Right kidney (tissue), 1 donor: ENCODE data around the gene PAX7.
"Not testable (repeated sequence)": the region's sequence is repeated elsewhere in the genome, so short reads cannot be mapped to it uniquely, and the experiment has no call there.

ENCODE experiments used
- DNase-seq: peaks from one replicate; pipeline ENCODE4 v3.0.0-alpha.2; 2016

Gene PAX7

DNA sequence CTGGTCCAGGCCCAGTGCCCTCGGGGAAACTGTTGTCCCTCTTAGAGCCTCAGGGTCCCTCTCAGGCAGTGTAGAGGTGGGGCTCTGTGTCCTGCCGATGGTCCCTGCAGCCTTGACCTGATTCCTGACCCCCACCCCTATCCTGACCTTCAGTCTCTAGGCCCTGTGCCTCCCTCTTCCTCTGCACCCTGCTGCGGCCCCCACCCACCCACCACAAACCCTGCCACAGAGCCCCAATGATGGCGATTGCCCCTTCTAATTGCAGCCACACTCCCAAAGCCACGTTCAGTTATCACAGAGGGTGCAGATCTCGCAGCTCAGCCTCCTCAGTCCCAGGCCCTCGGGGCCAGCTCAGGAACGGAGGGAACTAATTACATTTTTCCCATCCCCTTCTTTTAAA lies 99.7 kb downstream of the PAX7 start:
- no peak for DNase-seq

DNA sequence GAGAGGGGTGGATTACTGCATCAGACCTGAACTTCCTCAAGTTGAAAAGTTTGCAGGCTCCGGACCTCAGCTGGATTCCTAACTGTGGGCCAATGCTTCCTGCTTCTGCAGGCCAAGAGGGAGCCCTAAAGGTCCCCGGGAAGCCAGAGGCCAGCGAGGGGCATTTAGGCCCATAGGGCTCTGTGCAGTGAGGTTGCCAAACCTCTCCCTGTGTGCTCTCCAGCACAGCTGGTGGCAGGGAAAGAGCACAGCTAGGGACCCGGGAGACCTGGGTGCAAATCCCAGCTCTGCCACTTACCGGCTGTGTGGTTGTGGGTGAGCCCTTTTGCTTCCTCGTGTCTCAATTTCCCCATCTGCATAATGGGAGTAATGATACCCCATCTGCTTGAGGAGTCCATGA lies 100.5 kb downstream of the PAX7 start:
- DNase-seq: no peak

DNA sequence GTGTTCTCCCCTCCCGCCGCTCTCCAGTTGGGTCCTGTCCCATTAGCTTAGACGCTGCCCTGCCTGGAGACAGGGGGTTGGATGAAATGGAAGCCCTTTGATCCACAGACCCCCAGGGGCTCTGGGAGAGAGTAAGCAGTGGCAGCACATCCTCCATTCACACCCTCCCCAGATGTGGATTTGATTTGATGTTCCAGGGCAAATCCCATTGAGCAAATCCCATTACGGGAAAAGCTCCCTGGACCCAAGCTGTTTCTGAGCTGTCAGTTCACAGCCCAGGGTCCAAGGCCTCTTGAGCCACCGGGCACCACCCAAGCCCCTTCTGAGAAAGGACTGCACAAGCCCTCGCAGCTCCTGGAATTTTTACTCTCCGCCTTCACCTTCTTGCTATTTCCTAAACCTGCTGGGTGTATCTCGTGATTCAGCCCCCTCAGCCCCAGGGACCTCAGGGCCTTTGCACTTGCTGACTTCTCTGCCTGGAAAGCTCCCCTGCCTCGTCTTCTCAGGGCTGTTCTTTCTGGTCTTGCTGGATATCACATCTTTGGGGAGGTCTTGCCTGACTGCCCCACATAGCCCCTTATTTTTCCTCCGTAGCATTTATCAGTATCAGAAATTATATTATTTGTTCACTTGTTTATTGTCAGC lies 101.1 kb downstream of the PAX7 start:
- DNase-seq: no peak

DNA sequence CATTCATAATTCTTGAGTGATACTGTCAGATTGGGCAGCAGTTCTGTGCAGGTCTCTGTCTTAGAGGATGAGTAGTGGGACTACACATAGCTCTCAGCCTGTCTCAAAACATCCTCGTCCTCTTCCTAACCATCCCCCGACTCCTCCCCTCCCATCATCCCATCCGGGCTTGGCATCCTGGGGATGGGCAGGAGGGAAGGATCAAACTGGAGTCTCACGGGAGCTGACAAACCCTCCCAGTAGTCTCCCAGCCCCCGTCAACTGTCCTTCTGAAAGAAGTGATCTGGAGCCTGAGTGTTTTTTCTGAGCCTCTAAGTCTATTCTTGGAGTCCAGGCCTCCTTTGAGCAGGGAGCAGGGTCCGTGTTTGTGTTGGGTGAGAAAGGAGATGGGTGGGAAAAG lies 102.0 kb downstream of the PAX7 start:
- DNase-seq: no peak

DNA sequence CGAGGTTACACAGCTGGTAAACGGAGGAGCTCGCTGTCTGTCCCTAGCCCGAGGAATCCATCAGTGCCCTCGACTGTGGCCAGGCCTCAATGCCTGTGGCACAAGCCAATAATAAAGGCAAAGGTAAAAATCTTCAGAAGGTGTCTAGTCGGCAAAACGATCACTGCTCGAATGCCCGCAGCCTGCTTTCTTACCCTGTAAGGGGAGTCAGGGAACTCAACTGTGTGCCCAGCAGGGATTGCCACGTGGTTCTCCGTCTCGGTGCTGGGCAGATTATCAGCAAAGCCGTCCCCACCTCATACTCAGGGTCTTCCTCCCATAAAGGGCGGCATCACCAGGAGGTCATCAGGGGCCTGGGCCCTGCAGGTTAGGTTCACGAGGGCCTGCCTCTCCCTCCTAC lies 103.4 kb downstream of the PAX7 start:
- no peak for DNase-seq

DNA sequence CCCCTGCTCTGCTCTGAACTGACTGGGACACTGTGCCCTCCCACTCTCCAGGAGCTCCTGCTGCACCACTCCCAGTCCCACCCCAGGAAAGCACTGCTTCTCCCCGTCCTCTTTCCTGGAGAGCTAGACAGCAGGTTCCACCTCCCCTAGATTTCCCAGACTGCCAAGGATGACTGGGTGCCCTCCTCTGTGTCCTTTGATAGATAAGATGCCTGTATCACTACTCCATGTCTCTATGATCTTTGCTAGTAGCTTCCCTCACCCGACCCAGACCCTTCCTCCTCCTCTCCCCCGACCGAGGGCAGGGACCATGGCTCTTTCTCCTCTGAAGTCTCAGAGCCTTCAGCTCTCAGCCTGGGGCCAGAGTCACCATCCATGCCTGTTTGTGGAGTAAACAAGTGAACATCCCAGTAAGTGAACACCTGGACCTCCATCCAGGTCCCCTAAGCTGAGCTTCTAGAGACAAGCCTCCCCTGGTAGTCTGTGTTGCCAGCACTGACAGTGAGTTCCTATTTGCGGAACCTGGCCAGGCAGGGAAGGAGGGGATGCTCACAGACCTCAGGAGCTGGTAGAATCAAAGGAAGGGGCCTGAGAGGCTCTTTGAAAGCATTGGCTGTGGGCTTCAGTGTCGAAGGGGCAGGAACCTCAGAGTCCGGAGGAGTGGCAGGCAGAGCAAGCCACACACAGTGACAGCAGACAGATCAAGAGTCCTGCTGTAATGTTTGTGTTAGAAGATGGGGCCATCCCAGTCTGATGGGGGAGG lies 104.0 kb downstream of the PAX7 start:
- DNase-seq: no peak

DNA sequence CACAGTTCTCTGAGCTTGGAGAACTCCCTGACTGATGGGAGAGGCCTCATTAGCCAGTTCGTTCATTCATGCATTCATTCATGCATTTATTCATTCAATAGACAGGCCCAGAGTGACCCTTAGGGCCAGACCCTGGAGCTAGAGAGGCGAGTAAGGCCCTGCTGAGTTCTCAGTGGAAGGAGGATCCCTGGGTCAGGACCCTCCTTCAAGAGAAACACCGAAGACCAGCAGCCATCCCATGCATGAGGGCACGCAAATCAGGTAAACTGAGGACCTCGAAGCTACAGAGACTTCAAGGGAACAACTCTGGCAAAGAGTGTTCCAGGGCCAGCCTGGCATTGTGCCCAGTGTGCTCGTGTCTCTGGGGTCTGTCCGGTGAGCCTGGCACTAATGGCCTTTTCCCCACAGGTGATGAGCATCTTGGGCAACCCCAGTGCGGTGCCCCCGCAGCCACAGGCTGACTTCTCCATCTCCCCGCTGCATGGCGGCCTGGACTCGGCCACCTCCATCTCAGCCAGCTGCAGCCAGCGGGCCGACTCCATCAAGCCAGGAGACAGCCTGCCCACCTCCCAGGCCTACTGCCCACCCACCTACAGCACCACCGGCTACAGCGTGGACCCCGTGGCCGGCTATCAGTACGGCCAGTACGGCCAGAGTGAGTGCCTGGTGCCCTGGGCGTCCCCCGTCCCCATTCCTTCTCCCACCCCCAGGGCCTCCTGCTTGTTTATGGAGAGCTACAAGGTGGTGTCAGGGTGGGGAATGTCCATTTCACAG lies 104.8 kb downstream of the PAX7 start:
- DNase-seq: no peak

DNA sequence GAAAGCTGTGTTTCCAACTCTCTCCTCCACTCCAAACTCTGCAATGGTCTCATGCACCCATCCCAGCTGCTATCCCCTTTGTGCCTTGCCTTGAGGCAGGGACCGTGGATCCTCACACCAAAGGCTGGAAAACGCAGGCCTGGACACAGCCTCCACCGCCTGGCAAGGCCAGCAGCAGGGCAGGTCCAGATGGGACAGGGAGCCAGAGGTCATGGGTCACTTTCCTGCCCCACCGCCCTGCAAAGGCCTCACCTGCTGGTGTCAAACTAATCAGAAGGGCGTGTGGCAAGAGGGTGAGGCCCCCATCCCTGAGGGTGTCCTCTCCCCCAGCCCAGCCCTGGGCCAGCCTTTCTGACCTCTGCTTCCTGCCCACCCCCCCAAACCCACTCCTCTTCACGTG lies 106.3 kb downstream of the PAX7 start:
- DNase-seq: no peak

DNA sequence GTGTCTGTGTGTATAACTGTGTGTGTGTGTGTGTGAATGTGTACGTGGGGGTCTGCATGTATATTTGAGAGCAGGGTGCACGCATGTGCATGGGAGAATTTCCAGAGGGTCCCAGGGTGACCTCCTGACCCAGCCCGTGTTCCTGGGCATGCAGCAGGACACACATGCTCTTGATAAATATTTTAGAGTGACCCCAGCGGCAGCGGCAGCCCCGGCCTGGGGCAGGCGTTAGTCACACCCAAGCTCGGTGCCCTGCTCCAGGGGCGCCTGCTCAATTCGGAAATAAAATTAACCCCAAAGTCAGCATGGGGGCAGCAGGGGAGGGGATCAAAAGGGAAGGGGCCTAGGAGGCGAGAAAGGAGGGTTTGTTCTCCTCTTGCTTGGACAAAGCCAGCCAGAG lies 107.5 kb downstream of the PAX7 start:
- no peak for DNase-seq

DNA sequence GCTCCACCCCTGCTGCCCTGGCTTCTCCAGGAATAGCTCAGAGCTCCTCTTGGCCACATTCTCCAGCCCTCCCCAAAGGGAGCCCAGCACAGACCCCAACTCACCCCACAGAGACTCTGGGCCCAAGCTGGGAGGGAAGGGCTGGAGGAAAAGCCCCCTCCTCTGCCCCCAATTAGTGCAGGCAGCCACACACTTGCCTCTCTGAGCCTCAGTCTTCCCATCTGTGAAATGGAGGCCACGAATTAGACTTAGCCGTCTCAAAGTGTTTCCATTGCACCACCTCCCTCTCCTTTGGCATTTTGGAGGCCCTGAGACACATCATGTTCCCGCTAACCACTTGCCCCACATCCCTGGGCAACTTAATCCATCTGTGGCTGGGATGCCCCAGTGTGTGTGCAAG lies 108.0 kb downstream of the PAX7 start:
- no peak for DNase-seq

DNA sequence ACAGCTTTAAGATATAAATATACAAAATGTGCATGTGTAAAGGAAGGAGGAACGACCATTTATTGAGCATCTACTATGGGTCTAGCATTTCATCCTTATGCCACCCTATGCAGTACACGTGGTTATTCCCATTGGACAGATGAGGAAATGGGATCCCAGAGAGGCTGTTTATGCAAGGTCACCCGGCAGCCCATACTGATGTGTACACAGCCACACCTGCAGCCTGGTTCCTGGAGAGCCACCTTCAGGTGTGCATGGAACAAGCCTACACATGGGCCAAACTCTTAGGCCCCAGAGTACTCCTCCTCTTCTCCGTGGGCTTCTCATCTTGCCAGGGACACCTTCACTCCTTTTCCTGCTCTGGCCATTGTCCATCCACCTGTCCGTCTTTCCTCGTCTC lies 108.8 kb downstream of the PAX7 start:
- DNase-seq: no peak

DNA sequence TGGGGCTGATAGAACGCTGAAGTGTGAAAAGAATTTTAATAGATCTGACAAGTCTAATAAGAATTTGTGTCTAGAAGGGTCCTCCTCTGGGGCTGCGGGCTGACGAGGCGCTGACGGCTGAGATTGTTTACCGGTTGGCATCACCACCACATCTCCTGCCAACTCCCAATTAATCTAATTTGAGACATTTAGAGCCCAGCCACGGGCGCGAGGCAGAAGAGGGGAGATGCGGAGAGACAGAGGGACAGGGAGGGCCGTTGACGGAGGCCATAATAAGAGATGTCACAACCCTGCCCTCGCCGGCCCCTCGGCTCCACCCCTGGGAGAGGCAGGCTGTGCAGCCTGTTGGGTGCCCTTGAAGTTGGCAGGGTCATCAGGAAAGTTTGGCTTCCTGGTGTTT lies 109.3 kb downstream of the PAX7 start:
- DNase-seq: no peak

DNA sequence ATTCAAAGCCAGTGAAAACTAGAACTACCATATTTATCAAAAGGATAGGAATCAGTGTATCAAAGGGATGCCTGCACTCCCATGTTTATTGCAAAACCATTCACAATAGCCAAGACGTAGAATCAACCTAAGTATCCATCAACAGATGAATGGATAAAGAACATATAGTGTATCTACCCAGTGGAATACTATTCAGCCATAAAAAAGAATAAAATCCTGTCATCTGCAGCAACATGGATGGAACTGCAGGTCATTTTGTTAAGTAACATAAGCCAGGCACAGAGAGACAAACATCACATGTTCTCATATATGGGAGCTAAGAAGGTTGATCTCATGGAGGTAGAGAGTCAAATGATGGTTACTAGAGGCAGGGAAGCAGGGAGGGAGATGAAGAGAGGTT lies 110.0 kb downstream of the PAX7 start:
- no peak for DNase-seq

DNA sequence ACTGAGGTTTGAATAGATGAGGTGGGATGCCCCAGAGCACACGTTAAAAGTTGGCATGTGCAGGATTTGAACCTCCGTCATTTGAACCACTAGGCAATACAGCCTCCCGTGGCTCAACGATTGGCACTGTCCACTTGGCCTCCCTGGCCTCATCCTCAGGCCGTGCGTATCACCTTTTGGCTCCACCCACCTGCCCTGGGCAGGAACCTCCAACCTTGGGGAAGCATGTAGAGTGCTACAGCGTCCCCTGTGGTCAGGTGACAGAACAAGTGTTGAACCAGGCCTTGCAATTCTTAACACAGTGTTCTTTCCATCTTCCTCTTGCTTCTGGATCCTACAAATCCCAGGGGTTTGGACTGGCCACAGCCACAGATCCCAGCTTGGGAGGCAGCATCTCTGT lies 112.6 kb downstream of the PAX7 start:
- no peak for DNase-seq

DNA sequence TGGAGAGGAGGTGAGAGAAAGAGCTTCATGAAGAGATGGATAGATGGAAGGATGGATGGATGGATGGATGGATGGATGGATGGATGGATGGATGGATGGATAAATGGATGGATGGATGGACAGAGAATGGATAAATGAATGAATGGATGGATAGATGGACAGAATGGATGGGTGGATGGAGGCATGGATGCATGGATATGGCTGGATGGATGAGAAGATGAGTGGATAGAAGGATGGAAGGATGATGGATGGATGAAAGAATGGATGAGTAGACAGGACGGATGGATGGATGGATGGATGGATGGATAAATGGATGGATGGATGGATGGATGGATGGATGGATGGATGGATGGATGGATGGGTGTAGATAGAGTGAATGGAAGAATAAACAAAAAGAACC lies 113.7 kb downstream of the PAX7 start:
- DNase-seq: not testable (repeated sequence)

DNA sequence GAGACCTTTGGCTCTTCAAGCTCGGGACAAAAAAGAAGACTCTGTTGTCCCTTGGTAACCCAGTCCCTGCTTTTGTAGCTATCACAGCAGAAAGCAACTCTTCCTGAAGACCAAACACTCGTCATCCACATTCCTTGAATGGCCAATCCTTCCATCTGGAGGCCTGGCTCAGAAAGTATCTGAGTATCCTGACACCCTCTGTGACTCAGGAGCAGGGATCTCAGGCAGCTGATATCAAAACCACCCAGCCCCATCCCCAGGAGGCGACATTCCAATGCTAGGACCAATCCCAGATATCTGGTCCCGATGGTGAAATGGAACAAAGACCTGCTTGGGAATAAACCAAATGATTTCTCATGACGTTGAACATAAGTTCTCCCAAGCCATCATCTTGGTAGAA lies 116.3 kb downstream of the PAX7 start:
- DNase-seq: no peak

DNA sequence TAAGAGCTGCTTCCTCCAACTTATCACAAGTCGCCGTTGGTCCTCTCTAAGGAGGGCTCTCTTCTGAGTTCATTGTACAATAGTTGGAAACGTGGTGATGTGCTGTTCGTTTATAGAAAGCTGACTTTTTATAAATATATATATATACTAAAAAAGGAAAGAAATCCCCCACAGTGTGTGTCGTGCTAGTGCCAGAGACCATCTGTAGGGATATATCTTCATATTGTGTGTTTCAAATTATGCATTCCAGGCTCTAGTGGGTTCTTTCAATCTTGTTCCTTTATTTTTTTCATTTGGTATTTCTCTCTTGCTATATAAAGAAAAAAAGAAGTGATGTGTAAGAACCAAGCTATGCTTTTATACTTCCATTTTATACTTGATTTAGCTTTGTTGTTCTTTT lies 117.0 kb downstream of the PAX7 start:
- no peak for DNase-seq

DNA sequence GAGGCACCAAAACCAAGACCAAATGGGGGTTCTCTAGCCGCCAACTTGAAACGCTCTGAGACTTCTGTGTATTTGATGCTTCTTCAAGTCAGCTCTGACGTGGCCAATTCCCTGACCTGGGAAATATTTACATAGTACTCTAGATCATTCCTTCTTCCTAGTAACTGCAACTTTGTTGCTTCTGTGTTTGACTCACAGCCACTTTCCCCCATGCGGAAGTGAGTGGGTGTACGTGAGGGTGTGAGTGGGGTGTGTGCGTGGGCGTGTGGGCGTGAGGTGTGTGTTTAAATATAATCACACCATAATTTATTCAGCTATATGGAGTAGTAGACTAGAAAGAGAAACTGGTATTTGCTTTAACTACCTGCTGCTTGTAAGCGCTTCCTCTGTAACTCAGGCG lies 117.8 kb downstream of the PAX7 start:
- no peak for DNase-seq

DNA sequence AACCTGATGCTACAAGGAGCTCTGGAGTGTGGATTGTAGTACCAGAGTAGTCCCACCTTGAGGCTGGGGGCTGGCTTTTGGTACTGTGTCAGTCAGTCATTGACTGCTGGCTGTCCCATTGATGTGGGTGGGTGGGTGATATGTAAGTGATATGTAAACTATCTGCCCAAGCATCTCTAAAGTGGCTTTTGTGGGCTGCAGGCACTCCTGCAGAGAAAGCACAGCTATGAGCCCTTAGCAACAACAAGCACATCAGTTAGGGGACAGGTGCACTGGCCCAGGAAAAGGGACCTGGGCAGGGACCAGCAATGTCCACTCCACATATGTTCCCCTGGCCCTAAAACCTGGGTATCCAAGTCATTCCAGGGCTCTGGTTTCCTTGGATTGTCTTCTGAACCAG lies 118.9 kb downstream of the PAX7 start:
- no peak for DNase-seq

DNA sequence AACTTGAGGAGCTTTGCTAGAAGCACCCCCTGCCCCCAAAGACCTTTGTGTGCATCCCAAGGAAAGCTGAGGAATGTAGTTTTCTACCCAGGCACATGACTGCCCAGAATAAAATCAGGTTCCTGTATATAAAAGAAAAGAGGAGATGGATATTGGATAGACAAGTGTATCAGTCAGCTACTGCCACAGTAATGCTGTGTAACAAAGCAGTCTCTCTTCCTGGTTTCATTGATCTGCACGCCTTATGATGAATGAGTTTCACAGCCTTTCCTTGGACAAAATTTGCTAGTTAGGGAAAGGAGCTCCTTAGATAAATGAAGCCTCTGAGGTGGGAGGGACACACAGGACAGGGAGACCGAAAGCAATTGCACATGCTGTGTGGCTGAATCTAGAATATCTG lies 120.0 kb downstream of the PAX7 start:
- DNase-seq: no peak

DNA sequence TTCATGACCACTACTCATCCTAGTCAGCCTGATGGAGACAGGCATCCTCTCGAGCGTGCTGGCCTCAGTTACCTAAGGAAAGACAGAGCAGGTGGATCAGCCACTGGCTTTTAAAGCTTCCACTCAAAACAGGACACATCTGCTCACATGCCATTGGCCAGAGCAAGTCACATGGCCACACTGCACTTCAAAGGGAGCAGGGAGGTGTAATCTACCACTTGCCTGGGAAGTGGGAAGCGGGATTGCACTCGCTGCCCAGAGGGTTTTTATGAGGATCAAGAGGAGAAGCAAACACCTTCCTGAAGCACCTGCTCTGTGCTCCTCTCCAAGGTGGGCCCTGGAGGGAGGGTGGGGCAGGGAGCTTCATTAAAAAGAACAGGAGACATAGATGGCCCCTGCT lies 120.8 kb downstream of the PAX7 start:
- no peak for DNase-seq

DNA sequence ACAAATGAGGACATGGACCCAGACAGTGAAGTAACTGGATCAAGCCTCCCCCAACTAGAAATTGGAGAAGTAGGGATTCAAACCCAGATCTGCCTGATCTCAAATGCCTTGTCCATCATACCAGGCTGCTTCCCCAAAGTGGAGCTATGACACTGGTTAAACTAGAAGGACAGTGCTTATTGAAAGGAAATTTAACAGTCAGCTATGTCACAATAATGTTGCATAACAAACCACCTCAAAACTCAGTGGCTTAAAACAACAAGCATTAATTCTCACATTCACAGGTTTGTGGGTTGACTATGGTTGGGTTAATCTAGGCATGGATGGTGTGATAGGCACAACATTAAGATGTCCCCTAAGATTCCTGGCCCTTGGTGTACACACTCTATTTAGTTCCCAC lies 121.8 kb downstream of the PAX7 start:
- no peak for DNase-seq

DNA sequence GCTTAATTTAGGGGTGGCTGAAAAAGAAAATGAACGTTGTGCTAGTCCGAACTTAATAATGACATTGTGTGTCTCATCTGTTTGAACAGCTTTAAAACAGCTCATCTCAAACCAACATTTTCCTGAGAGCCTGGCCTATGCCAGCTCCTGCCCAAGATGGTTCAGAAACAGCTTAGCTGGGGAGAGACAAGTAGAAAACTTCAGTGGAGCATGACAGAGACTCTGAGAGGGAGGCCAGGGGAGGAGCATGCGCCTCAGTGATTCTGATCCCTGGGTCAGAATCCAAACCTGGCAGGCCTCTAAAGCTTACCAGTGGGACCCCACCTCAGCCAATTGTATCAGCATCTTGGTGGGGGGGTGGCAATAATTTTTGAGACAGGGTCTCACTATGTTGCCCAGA lies 129.5 kb downstream of the PAX7 start:
- no peak for DNase-seq
